Natural killer cell (primary cell): ENCODE results near the gene TEC. TPM values are rescaled to one million over a fixed set of nuclear protein-coding genes. Genes with fewer than 3 reads are reported as not detected.

Experiments used
- ATAC-seq, 3 donors: fragments of 150-1000 bp in 2 of 3; fragments of 200-7000 bp in 1 of 3; cut with Tn5 transposase; 1 replicate in 1 of 3; 2 replicates in 2 of 3; pipeline ENCODE4 v1.10.0; 2021; ENCODE audit warnings: mild to moderate bottlenecking in 2 of 3, moderate library complexity in 2 of 3
- DNase-seq, 2 donors: peaks; one replicate each; pipeline versions ENCODE4 v3.0.0 to v3.0.0-alpha.2; 2013 to 2021; ENCODE audit warnings: mixed read lengths in 1 of 2
- H3K27ac ChIP-seq: one replicate; pipeline ENCODE4 v1.5.1; 2013; ENCODE audit warnings: mild to moderate bottlenecking, low read length
- H3K27me3 ChIP-seq: one replicate; pipeline ENCODE4 v1.6.1; 2013; ENCODE audit warnings: low read length; ENCODE audit not compliant: control insufficient read depth, insufficient read depth
- H3K36me3 ChIP-seq: one replicate; pipeline ENCODE4 v1.6.1; 2013; ENCODE audit warnings: low read length; ENCODE audit not compliant: control insufficient read depth, insufficient read depth
- H3K4me1 ChIP-seq: one replicate; pipeline ENCODE4 v1.6.1; 2013; ENCODE audit warnings: low read length; ENCODE audit not compliant: control insufficient read depth, insufficient read depth
- H3K4me3 ChIP-seq: one replicate; pipeline ENCODE4 v1.5.1; 2013; ENCODE audit warnings: low read length
- H3K9me3 ChIP-seq: one replicate; pipeline ENCODE4 v1.6.1; 2013; ENCODE audit warnings: low read length; ENCODE audit not compliant: control insufficient read depth, insufficient read depth
- H3K27ac Mint-ChIP-seq, 2 donors: one replicate each; pipeline ENCODE4 v1.8.0; 2022; ENCODE audit warnings: mild to moderate bottlenecking in 2 of 2, mixed read lengths in 2 of 2, moderate library complexity in 1 of 2
- H3K27me3 Mint-ChIP-seq, 2 donors: one replicate each; pipeline ENCODE4 v1.8.0; 2022; ENCODE audit warnings: low read depth in 2 of 2, mixed read lengths in 2 of 2
- H3K36me3 Mint-ChIP-seq: one replicate; pipeline ENCODE4 v1.8.0; 2022; ENCODE audit warnings: mixed read lengths
- H3K4me1 Mint-ChIP-seq, 2 donors: one replicate each; pipeline ENCODE4 v1.8.0; 2022; ENCODE audit warnings: mixed read lengths in 2 of 2
- H3K4me3 Mint-ChIP-seq: one replicate; pipeline ENCODE4 v1.8.0; 2022; ENCODE audit warnings: mild to moderate bottlenecking, moderate library complexity, mixed read lengths
- H3K9me3 Mint-ChIP-seq, 2 donors: one replicate each; pipeline ENCODE4 v1.8.0; 2022; ENCODE audit warnings: mixed read lengths in 2 of 2
- WGBS: methylation state at CpG from one replicate; pipeline ENCODE4 v1.1.7; 2013; ENCODE audit warnings: missing lambda C conversion rate; ENCODE audit not compliant: insufficient coverage; 5-methylcytosine and 5-hydroxymethylcytosine counted together
- intact Hi-C: fragments of 100-400 bp; cut with micrococcal nuclease; formaldehyde crosslinking; loops from one replicate; pipeline ENCODE4 v1.14.2; 2022
- total RNA-seq, 4 donors: library from RNA; stranded (reverse); fragments of 120-200 nt in 1 of 4; gene quantifications; one replicate each; pipeline versions ENCODE4 v1.2.3 to v1.2.4, GENCODE V29; 2013 to 2022
- TF ChIP-seq, protein P1 (sequence below): fragments of 200-600 bp; IDR thresholded peaks from one replicate; pipeline ENCODE4 v1.8.0; 2022; ENCODE audit warnings: antibody characterized with exemption

The TEC gene
- total RNA-seq, 3 donors from 2014 or later (not counting 1 experiment from before 2014, with no cell fraction given): 4.0 to 7.4 (median 4.7) TPM

DNA sequence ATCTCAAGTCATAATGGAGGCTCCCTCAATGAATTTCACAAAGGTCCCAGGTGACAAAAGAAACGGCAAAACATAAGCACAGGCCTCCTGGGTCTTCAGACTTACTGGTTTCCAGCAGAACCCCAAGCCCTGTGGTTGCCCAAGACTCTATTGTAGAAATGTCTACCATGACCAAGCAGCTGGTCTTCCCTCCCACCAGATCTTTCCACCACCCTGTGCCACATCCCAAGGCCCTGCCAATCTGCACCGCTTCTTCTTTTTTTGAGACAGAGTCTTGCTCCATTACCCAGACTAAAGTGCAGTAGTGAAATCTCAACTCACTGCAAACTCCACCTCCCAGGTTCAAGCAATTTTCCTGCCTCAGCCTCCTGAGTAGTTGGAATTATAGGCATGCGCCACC lies 112.4 kb downstream of the TEC start:
- TF ChIP-seq, protein P1, sequence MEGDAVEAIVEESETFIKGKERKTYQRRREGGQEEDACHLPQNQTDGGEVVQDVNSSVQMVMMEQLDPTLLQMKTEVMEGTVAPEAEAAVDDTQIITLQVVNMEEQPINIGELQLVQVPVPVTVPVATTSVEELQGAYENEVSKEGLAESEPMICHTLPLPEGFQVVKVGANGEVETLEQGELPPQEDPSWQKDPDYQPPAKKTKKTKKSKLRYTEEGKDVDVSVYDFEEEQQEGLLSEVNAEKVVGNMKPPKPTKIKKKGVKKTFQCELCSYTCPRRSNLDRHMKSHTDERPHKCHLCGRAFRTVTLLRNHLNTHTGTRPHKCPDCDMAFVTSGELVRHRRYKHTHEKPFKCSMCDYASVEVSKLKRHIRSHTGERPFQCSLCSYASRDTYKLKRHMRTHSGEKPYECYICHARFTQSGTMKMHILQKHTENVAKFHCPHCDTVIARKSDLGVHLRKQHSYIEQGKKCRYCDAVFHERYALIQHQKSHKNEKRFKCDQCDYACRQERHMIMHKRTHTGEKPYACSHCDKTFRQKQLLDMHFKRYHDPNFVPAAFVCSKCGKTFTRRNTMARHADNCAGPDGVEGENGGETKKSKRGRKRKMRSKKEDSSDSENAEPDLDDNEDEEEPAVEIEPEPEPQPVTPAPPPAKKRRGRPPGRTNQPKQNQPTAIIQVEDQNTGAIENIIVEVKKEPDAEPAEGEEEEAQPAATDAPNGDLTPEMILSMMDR: no peak
- H3K4me1 Mint-ChIP-seq: no peaks in the 10 kb centered on the region
- no peak overlapping the region for H3K4me3 Mint-ChIP-seq
- H3K27ac Mint-ChIP-seq: no peak overlapping the region
- H3K4me3 ChIP-seq: no peak overlapping the region
- H3K9me3 Mint-ChIP-seq: peaks cover 3 to 7% of the 10 kb centered on the region in 2 donors
- no peaks in the 10 kb centered on the region for H3K27me3 Mint-ChIP-seq
- H3K9me3 ChIP-seq: peaks cover 6% of the 10 kb centered on the region
- H3K36me3 ChIP-seq: peaks cover 14% of the 10 kb centered on the region
- ATAC-seq: no peak
- no peaks in the 10 kb centered on the region for H3K27me3 ChIP-seq
- intact Hi-C loops: no loop called here
- no peak for DNase-seq
- H3K27ac ChIP-seq: no peak overlapping the region
- WGBS: 95% methylated on average over 3 of the region's 3 CpGs
- peaks cover 31% of the 10 kb centered on the region for H3K36me3 Mint-ChIP-seq
- no peaks in the 10 kb centered on the region for H3K4me1 ChIP-seq

DNA sequence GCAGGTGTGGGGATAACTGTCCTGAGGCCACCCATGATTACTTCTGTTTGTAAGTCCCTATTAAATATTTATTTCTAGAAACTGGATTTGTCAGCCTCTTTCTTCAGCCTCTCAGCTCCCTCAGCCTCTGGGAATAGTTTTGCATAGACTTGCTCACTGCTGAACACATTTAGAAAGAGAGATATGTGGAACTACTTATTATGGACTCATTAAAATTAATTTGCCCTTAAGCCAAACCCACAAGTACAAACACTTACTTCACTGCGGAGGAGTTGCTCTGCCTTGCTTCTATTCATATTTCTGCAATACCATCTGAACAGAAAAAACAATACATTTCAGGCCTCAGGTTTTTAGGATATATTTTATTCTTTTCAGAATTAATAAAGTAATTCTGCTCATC lies 113.2 kb downstream of the TEC start:
- Mint-ChIP-seq H3K9me3 (peaks cover 3 to 7% of the 10 kb centered on the region in 2 donors), H3K4me3 (no peak overlapping the region), H3K36me3 (peaks cover 31% of the 10 kb centered on the region), H3K27ac (no peak overlapping the region), H3K4me1 (no peaks in the 10 kb centered on the region), H3K27me3 (no peaks in the 10 kb centered on the region)
- ATAC-seq: no peak
- H3K27me3 ChIP-seq: no peaks in the 10 kb centered on the region
- no peaks in the 10 kb centered on the region for H3K4me1 ChIP-seq
- 100% methylated on average over 1 of the region's 1 CpG for WGBS
- no peak overlapping the region for H3K4me3 ChIP-seq
- H3K27ac ChIP-seq: no peak overlapping the region
- DNase-seq: no peak
- peaks cover 14% of the 10 kb centered on the region for H3K36me3 ChIP-seq
- H3K9me3 ChIP-seq: peaks cover 6% of the 10 kb centered on the region
- intact Hi-C loops: no loop called here
- TF ChIP-seq, protein P1: no peak

DNA sequence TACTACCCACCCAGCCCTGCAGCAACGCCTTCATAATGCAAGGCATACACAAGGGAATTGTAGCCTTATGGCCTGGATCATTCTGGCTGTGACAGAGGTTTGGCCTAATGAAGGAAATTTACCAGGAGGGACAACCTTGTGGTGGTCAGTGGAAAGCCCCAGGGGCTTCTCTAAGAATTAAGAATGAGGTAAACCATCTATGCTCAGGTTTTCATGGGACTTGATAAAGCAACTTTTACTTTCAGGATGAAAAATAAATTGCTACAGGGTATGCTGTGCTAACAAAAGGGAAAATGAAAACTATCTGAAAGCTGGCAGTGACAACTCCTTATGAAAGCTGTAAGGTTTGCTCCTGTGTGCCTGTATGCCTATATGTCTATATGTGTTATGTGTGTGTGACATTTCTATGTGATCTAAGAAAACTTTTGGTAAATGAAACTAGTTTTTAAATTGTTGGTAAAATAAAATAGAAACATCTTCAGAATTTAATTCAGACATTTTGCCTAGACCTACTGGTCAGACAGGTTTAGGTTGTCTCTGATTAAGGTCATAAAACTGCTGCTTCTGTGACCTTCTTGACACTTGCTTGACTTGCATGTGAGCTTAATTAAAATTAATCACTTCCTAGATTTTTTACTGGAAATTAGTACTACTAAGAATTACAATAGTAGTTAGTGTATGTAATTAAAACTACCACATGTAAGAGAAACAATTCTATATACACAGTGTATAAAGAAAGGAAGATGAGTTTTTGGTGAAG lies 115.7 kb downstream of the TEC start:
- DNase-seq (no peak), ATAC-seq (no peak)
- intact Hi-C loops: no loop called here
- H3K4me3 ChIP-seq: no peak overlapping the region
- WGBS: 64% methylated on average over 1 of the region's 1 CpG
- H3K27ac ChIP-seq: no peak overlapping the region
- Mint-ChIP-seq H3K27me3 (no peaks in the 10 kb centered on the region), H3K36me3 (peaks cover 31% of the 10 kb centered on the region), H3K4me1 (no peaks in the 10 kb centered on the region), H3K9me3 (peaks cover 3 to 7% of the 10 kb centered on the region in 2 donors), H3K27ac (no peak overlapping the region), H3K4me3 (no peak overlapping the region)
- H3K9me3 ChIP-seq: peaks cover 6% of the 10 kb centered on the region
- TF ChIP-seq, protein P1: no peak
- peaks cover 14% of the 10 kb centered on the region for H3K36me3 ChIP-seq
- H3K27me3 ChIP-seq: no peaks in the 10 kb centered on the region
- no peaks in the 10 kb centered on the region for H3K4me1 ChIP-seq

DNA sequence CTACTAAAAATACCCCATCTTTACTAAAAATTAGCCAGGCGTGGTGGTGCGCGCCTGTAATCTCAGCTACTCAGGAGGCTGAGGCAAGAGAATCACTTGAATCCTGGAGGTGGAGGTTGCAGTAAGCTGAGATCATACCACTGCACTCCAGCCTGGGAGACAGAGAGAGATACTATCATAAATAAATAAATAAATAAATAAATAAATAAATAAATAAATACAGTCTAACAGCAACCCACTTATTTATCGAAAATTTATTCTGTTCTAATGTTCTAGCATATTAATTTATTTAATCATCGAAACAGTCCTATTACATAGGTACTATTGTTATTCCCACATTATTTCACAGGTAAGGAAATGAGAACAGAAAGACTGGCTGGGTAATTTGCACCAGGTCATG lies 117.4 kb downstream of the TEC start:
- no peaks in the 10 kb centered on the region for H3K27me3 Mint-ChIP-seq

More for the DNA sequence above, 117.4 kb downstream of the TEC start:
- H3K9me3 Mint-ChIP-seq: peaks cover 3 to 7% of the 10 kb centered on the region in 2 donors
- TF ChIP-seq, protein P1: no peak
- no peaks in the 10 kb centered on the region for H3K4me1 Mint-ChIP-seq
- H3K36me3 Mint-ChIP-seq: peaks cover 31% of the 10 kb centered on the region
- Histone ChIP-seq H3K4me3 (no peak overlapping the region), H3K27ac (no peak overlapping the region), H3K27me3 (no peaks in the 10 kb centered on the region), H3K36me3 (peaks cover 18% of the 10 kb centered on the region), H3K4me1 (no peaks in the 10 kb centered on the region), H3K9me3 (peaks cover 6% of the 10 kb centered on the region)
- intact Hi-C loops: no loop called here
- no peak overlapping the region for H3K4me3 Mint-ChIP-seq
- ATAC-seq: no peak
- no CpG with 5 or more reads among the region's 5 CpGs for WGBS
- no peak for DNase-seq
- H3K27ac Mint-ChIP-seq: no peak overlapping the region
